Progenitor cell of endocrine pancreas (in vitro differentiated cells): ENCODE results near the gene AGPAT2. TPM values are rescaled to one million over a fixed set of nuclear protein-coding genes. Genes with fewer than 3 reads are reported as not detected.

Experiments used
- DNase-seq: peaks from one replicate; pipeline ENCODE4 v3.0.0; 2021; ENCODE audit warnings: low spot score; ENCODE audit not compliant: unreplicated experiment
- H3K27ac Mint-ChIP-seq: 2 replicates; pipeline ENCODE4 v1.8.0; 2021; ENCODE audit warnings: mild to moderate bottlenecking, moderate library complexity, mixed read lengths
- H3K27me3 Mint-ChIP-seq: 2 replicates; pipeline ENCODE4 v1.8.0; 2021; ENCODE audit warnings: mixed read lengths
- H3K36me3 Mint-ChIP-seq: 2 replicates; pipeline ENCODE4 v1.8.0; 2022; ENCODE audit warnings: mixed read lengths; ENCODE audit not compliant: insufficient read depth
- H3K4me1 Mint-ChIP-seq: 2 replicates; pipeline ENCODE4 v1.8.0; 2021; ENCODE audit warnings: low read depth, mixed read lengths
- H3K4me3 Mint-ChIP-seq: 2 replicates; pipeline ENCODE4 v1.8.0; 2021; ENCODE audit warnings: low read depth, mild to moderate bottlenecking, moderate library complexity, mixed read lengths
- H3K9me3 Mint-ChIP-seq: 2 replicates; pipeline ENCODE4 v1.8.0; 2021; ENCODE audit warnings: low read depth, mixed read lengths
- total RNA-seq: library from RNA; stranded (reverse); gene quantifications from 2 replicates; pipeline ENCODE4 v1.2.1, GENCODE V29; 2021
- TF ChIP-seq, protein P1 (sequence below): fragments of 200-600 bp; sonication (generic); IDR thresholded peaks from one replicate; pipeline ENCODE4 v1.5.0; 2021; ENCODE audit warnings: antibody characterized with exemption, mild to moderate bottlenecking; ENCODE audit not compliant: unreplicated experiment

The AGPAT2 gene
- total RNA-seq, 1 donor from 2014 or later: 28.0 TPM

DNA sequence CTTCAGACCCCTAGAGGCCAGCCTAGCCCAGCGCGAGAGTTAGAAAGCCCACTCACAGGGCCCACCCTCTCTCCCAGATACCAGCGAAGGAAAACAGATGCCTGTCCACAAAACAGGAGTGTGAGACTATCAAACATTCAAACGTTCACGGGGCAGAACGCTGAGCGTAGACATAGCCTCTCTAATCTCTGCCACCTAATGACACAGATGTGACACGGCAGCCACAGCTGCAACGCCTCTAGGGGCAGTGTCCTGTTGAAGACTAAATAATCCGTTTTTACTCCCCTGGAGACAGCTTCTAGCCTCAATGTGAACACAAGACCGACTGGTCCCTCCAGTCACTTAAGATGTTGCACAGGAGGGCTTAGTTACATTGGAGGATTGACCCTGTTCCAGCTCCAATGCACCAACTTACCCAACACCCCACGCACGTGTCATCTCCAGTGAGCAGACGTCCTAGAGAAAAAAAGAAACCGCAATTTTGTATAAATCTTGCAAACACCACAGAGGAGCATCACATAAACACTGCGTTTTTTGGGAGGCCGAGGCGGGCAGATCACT, 39.5 kb upstream of the AGPAT2 start:
- Mint-ChIP-seq H3K4me1 (peaks cover 20% of the 10 kb centered on the region), H3K27me3 (peaks cover 12% of the 10 kb centered on the region), H3K27ac (peak overlapping the region; percentile 94), H3K4me3 (peak overlapping the region; percentile 85), H3K9me3 (no peaks in the 10 kb centered on the region), H3K36me3 (peaks cover 12% of the 10 kb centered on the region)
- TF ChIP-seq, protein P1, sequence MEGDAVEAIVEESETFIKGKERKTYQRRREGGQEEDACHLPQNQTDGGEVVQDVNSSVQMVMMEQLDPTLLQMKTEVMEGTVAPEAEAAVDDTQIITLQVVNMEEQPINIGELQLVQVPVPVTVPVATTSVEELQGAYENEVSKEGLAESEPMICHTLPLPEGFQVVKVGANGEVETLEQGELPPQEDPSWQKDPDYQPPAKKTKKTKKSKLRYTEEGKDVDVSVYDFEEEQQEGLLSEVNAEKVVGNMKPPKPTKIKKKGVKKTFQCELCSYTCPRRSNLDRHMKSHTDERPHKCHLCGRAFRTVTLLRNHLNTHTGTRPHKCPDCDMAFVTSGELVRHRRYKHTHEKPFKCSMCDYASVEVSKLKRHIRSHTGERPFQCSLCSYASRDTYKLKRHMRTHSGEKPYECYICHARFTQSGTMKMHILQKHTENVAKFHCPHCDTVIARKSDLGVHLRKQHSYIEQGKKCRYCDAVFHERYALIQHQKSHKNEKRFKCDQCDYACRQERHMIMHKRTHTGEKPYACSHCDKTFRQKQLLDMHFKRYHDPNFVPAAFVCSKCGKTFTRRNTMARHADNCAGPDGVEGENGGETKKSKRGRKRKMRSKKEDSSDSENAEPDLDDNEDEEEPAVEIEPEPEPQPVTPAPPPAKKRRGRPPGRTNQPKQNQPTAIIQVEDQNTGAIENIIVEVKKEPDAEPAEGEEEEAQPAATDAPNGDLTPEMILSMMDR: peak; percentile 55
- DNase-seq: no peak

DNA sequence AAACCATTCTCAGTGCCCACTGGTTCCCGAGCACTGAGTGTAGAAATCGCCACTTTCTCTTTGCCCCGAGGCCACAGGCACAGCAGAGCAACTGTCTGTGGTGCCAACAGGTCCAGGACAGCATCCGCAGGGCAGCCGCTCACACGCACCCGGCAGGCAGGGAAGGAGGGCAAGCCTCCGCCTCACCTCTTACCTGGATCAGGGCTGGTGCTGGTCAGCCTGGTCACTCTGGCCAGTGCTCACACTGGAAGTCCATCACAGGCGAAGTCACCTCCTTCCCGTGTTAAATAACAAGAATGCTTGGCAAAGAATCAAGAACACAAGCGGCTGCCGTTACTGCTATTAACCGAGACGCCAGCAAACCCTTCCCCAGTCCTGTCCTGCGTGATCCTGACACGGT, 38.9 kb upstream of the AGPAT2 start:
- no peak for DNase-seq
- TF ChIP-seq, protein P1: no peak
- peak overlapping the region; percentile 94 for H3K27ac Mint-ChIP-seq
- H3K4me1 Mint-ChIP-seq: peaks cover 20% of the 10 kb centered on the region
- peaks cover 13% of the 10 kb centered on the region for H3K36me3 Mint-ChIP-seq
- no peaks in the 10 kb centered on the region for H3K9me3 Mint-ChIP-seq
- H3K27me3 Mint-ChIP-seq: peaks cover 12% of the 10 kb centered on the region
- H3K4me3 Mint-ChIP-seq: peak overlapping the region; percentile 85

DNA sequence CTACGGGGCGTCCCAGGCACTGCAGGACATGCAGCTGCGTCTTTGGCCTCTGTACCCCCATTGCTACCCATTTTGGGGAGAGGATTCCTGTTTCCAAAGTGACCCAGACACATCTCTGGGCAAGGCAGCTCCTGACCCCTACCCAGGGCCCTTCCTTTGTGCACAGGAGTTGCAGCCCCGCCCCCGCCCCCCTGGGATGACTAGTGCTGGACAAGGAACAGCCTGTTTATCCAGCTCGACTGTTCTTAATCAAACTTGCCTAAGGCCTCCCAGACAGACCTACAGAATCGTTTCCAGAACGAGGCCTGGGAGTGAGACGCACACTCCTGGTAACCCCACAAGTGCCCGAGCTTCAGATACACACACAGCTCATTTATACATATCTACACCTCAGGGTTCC, 38.4 kb upstream of the AGPAT2 start:
- Mint-ChIP-seq H3K36me3 (peaks cover 14% of the 10 kb centered on the region), H3K27ac (peak overlapping the region; percentile 74), H3K4me1 (peaks cover 20% of the 10 kb centered on the region), H3K4me3 (peak overlapping the region; percentile 85), H3K27me3 (peaks cover 12% of the 10 kb centered on the region), H3K9me3 (no peaks in the 10 kb centered on the region)
- no peak for DNase-seq
- TF ChIP-seq, protein P1: no peak

DNA sequence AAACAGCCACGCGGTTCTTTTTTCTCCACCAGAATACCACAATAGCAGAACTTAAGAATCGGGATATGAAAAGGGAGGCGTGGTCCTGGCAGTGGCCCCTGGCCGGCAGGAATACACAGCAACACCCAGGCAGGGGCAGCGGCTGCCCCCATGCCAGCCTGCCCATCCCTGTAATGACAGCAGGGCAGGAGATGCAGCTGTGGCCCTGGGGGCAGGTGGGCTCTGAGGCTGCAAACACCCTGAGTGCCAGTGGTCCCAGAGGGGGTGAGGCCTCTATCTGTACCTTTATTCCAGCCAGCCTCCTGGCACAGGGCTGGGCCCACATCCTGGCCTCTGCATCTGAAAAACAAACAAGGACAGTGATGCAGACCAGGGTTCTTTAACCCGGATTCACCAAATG, 37.5 kb upstream of the AGPAT2 start:
- Mint-ChIP-seq H3K9me3 (no peaks in the 10 kb centered on the region), H3K4me3 (no peak overlapping the region), H3K4me1 (peaks cover 20% of the 10 kb centered on the region), H3K36me3 (peaks cover 14% of the 10 kb centered on the region), H3K27me3 (peaks cover 6% of the 10 kb centered on the region), H3K27ac (no peak overlapping the region)
- no peak for DNase-seq
- TF ChIP-seq, protein P1: no peak

DNA sequence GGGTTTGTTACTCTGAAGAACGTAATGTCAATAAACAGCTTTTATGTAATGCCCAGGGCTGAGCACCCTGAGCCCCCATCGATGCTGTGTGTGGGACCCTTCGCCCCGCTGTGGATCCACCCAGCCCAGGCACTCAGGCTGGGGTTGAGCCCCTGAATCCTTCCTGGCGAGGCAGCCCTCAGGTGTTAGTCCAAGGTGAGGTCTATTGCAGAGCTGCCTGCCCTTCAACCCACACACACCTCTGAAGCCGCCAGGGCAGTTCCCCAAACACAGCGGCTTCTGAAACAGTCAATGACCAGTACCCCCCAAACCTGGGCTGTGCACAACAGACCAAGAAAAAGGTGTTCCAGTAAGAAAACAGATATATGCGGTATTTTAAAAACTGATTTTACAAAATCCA, 36.7 kb upstream of the AGPAT2 start:
- peak overlapping the region; percentile 13 for H3K27ac Mint-ChIP-seq
- TF ChIP-seq, protein P1: no peak
- no peaks in the 10 kb centered on the region for H3K9me3 Mint-ChIP-seq
- H3K4me1 Mint-ChIP-seq: peaks cover 20% of the 10 kb centered on the region
- no peak overlapping the region for H3K4me3 Mint-ChIP-seq
- no peak for DNase-seq
- no peaks in the 10 kb centered on the region for H3K27me3 Mint-ChIP-seq
- peaks cover 14% of the 10 kb centered on the region for H3K36me3 Mint-ChIP-seq
